Esophagus muscularis mucosa (tissue), 4 donors: Measurements from ENCODE around the gene NUCB2.

Experiments used
- EP300 ChIP-seq: sonication (generic); formaldehyde crosslinking; IDR thresholded peaks from one replicate; pipeline ENCODE4 v1.6.1; 2017; ENCODE audit warnings: antibody characterized with exemption
- POLR2A ChIP-seq: fragments of 450-650 bp; IDR thresholded peaks from one replicate; pipeline ENCODE4 v1.6.1; 2017; ENCODE audit warnings: antibody characterized with exemption, moderate library complexity, mild to moderate bottlenecking, low read depth
- POLR2AphosphoS5 ChIP-seq, 2 donors: sonication (generic); formaldehyde crosslinking; IDR thresholded peaks; one replicate each; pipeline ENCODE4 v1.6.1; 2017; ENCODE audit warnings: antibody characterized with exemption in 2 of 2
- TF ChIP-seq, protein P1 (sequence below), 3 experiments: fragments of 200-600 bp in 2 of 3; fragments of 450-650 bp in 1 of 3; sonication (generic) in 2 of 3; IDR thresholded peaks; one replicate each; pipeline ENCODE4 v1.5.1; 2017 to 2019; ENCODE audit warnings: antibody characterized with exemption in 3 of 3, mild to moderate bottlenecking in 2 of 3, moderate library complexity in 1 of 3

DNA sequence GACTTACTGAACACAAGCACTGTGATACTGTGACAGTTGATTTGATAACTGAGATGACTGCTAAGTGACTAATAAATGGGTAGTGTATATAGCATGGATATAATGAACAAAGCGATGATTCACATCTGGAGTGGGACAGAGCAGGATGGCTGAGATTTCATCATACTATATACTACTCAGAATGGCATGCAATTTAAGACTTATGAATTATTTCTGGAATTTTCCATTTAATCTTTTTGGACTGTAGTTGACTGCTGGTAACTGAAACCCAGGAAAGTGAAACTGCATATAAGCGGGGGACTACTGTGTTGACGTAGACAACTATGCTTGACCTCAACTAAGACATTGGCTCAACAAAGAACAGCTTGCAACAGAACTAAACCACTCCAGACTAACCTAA, 20.0 kb upstream of the NUCB2 start:
- TF ChIP-seq, protein P1, sequence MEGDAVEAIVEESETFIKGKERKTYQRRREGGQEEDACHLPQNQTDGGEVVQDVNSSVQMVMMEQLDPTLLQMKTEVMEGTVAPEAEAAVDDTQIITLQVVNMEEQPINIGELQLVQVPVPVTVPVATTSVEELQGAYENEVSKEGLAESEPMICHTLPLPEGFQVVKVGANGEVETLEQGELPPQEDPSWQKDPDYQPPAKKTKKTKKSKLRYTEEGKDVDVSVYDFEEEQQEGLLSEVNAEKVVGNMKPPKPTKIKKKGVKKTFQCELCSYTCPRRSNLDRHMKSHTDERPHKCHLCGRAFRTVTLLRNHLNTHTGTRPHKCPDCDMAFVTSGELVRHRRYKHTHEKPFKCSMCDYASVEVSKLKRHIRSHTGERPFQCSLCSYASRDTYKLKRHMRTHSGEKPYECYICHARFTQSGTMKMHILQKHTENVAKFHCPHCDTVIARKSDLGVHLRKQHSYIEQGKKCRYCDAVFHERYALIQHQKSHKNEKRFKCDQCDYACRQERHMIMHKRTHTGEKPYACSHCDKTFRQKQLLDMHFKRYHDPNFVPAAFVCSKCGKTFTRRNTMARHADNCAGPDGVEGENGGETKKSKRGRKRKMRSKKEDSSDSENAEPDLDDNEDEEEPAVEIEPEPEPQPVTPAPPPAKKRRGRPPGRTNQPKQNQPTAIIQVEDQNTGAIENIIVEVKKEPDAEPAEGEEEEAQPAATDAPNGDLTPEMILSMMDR (IDR thresholded peaks at IDR 0.05): no peak
- TF ChIP-seq EP300: no peak
- no peak for TF ChIP-seq POLR2A
- TF ChIP-seq POLR2AphosphoS5 (IDR thresholded peaks at IDR 0.05): no peak
